CD4-positive, alpha-beta memory T cell (primary cell): Measurements from ENCODE around the gene NPTX1. TPM values are rescaled to one million over a fixed set of nuclear protein-coding genes. Genes with fewer than 3 reads are reported as not detected.

Experiments used
- CTCF ChIA-PET: fragments of 350-600 bp; sonication (Branson Sonifier 250); formaldehyde crosslinking; loops from one replicate; lab custom pipeline; 2021; ENCODE audit warnings: inconsistent platforms; ENCODE audit not compliant: partially characterized antibody; lab: Charles Lee
- POLR2A ChIA-PET: fragments of 350-600 bp; sonication (Branson Sonifier 250); formaldehyde crosslinking; loops from one replicate; lab custom pipeline; 2021; ENCODE audit not compliant: partially characterized antibody; lab: Charles Lee
- DNase-seq, 5 donors: peaks; one replicate each; pipeline versions ENCODE4 v3.0.0 to v3.0.0-alpha.2; 2020 to 2022; ENCODE audit warnings: mixed read lengths in 1 of 5
- H3K27ac ChIP-seq: one replicate; pipeline ENCODE4 v1.7.0; 2013; ENCODE audit warnings: low read depth, low read length
- H3K27me3 ChIP-seq: 2 replicates; pipeline ENCODE4 v1.7.0; 2013; ENCODE audit warnings: mild to moderate bottlenecking, low read length, moderate library complexity; ENCODE audit not compliant: insufficient read depth
- H3K36me3 ChIP-seq: 2 replicates; pipeline ENCODE4 v1.7.0; 2013; ENCODE audit warnings: mild to moderate bottlenecking, low read length, moderate library complexity; ENCODE audit not compliant: insufficient read depth
- H3K4me1 ChIP-seq: 2 replicates; pipeline ENCODE4 v1.7.0; 2013; ENCODE audit warnings: mild to moderate bottlenecking, low read length, moderate library complexity; ENCODE audit not compliant: insufficient read depth
- H3K4me3 ChIP-seq, 2 donors: one replicate each; pipeline ENCODE4 v1.7.0; 2013; ENCODE audit warnings: low read length in 2 of 2, mild to moderate bottlenecking in 1 of 2
- H3K9me3 ChIP-seq, 2 donors: one replicate each; pipeline ENCODE4 v1.7.0; 2013; ENCODE audit warnings: low read length in 2 of 2, control low read depth in 1 of 2; ENCODE audit not compliant: control insufficient read depth in 1 of 2
- H3K27ac Mint-ChIP-seq, 7 donors: one replicate each; pipeline ENCODE4 v1.8.0; 2020 to 2021; ENCODE audit warnings: mixed read lengths in 7 of 7, mild to moderate bottlenecking in 6 of 7, inconsistent platforms in 3 of 7, moderate library complexity in 3 of 7
- H3K27me3 Mint-ChIP-seq, 2 donors: one replicate each; pipeline ENCODE4 v1.8.0; 2020 to 2021; ENCODE audit warnings: mixed read lengths in 2 of 2
- H3K36me3 Mint-ChIP-seq, 2 donors: one replicate each; pipeline ENCODE4 v1.8.0; 2020 to 2021; ENCODE audit warnings: mixed read lengths in 2 of 2, inconsistent platforms in 1 of 2, mild to moderate bottlenecking in 1 of 2
- H3K4me1 Mint-ChIP-seq, 4 donors: one replicate each; pipeline ENCODE4 v1.8.0; 2020 to 2021; ENCODE audit warnings: mixed read lengths in 4 of 4, mild to moderate bottlenecking in 1 of 4
- H3K4me3 Mint-ChIP-seq, 8 donors: one replicate each; pipeline ENCODE4 v1.8.0; 2020 to 2021; ENCODE audit warnings: mixed read lengths in 8 of 8, mild to moderate bottlenecking in 7 of 8, moderate library complexity in 6 of 8, inconsistent platforms in 3 of 8
- H3K9me3 Mint-ChIP-seq, 8 donors: one replicate each; pipeline ENCODE4 v1.8.0; 2020 to 2021; ENCODE audit warnings: mixed read lengths in 8 of 8, mild to moderate bottlenecking in 5 of 8, inconsistent platforms in 3 of 8, moderate library complexity in 1 of 8
- intact Hi-C: fragments of 100-400 bp; cut with micrococcal nuclease; formaldehyde crosslinking; loops from one replicate; pipeline ENCODE4 v1.15.1; 2023
- polyA plus RNA-seq, 2 donors: library from polyadenylated mRNA; unstranded; fragments of 300-500 nt; fragmentation: Illumina TruSeq; gene quantifications; one replicate each; pipeline ENCODE4 v1.2.3, GENCODE V29; 2021
- total RNA-seq, 2 experiments: library from RNA; stranded (reverse); gene quantifications; one replicate each; pipeline ENCODE4 v1.2.3, GENCODE V29; 2021

NPTX1 gene
- total and polyA plus RNA-seq, 4 experiments from 2014 or later = 0.38 TPM; not detected in 3

GRCh38 chr17:80517641-80518040 lies 41.2 kb upstream of the NPTX1 start:
- H3K27ac Mint-ChIP-seq = no peak overlapping the region
- no peaks in the 10 kb centered on the region for H3K4me1 Mint-ChIP-seq
- Histone ChIP-seq H3K4me1 (no peaks in the 10 kb centered on the region), H3K4me3 (no peak overlapping the region), H3K27me3 (no peaks in the 10 kb centered on the region), H3K36me3 (no peaks in the 10 kb centered on the region), H3K27ac (no peak overlapping the region), H3K9me3 (no peaks in the 10 kb centered on the region)
- intact Hi-C loops = no loop called here
- H3K9me3 Mint-ChIP-seq = no peaks in the 10 kb centered on the region
- no peaks in the 10 kb centered on the region for H3K36me3 Mint-ChIP-seq
- H3K27me3 Mint-ChIP-seq = peaks cover 8 to 13% of the 10 kb centered on the region in 2 donors
- H3K4me3 Mint-ChIP-seq = no peak overlapping the region
- DNase-seq = no peak
- POLR2A ChIA-PET = no interaction called here
- CTCF ChIA-PET = no interaction called here

- H3K4me1 Mint-ChIP-seq = no peaks in the 10 kb centered on the region
- Histone ChIP-seq H3K27ac (no peak overlapping the region), H3K4me1 (no peaks in the 10 kb centered on the region), H3K27me3 (no peaks in the 10 kb centered on the region), H3K9me3 (no peaks in the 10 kb centered on the region), H3K36me3 (no peaks in the 10 kb centered on the region), H3K4me3 (no peak overlapping the region)
- no peak for DNase-seq
- intact Hi-C loops = no loop called here
- H3K9me3 Mint-ChIP-seq = no peaks in the 10 kb centered on the region
- peaks cover 8 to 13% of the 10 kb centered on the region in 2 donors for H3K27me3 Mint-ChIP-seq
- H3K27ac Mint-ChIP-seq = peak overlapping the region in 1 of 7 donors; percentile 11
- ChIA-PET CTCF (no interaction called here), POLR2A (no interaction called here)
- no peaks in the 10 kb centered on the region for H3K36me3 Mint-ChIP-seq
- H3K4me3 Mint-ChIP-seq = no peak overlapping the region
These were observed 39.9 kb upstream of the NPTX1 start for GRCh38 chr17:80516171-80516932.

- Mint-ChIP-seq H3K9me3 (no peaks in the 10 kb centered on the region), H3K27me3 (peaks cover 3 to 8% of the 10 kb centered on the region in 2 donors), H3K4me3 (no peak overlapping the region), H3K4me1 (no peaks in the 10 kb centered on the region), H3K27ac (no peak overlapping the region), H3K36me3 (no peaks in the 10 kb centered on the region)
- Histone ChIP-seq H3K9me3 (no peaks in the 10 kb centered on the region), H3K36me3 (no peaks in the 10 kb centered on the region), H3K4me1 (no peaks in the 10 kb centered on the region), H3K27me3 (no peaks in the 10 kb centered on the region), H3K27ac (no peak overlapping the region), H3K4me3 (no peak overlapping the region)
- ChIA-PET CTCF (no interaction called here), POLR2A (no interaction called here)
- no peak for DNase-seq
- intact Hi-C loops = no loop called here
These were observed 37.5 kb upstream of the NPTX1 start for GRCh38 chr17:80513892-80514291.

- ChIA-PET POLR2A (no interaction called here), CTCF (no interaction called here)
- no peaks in the 10 kb centered on the region for H3K4me1 ChIP-seq
- H3K27ac ChIP-seq = no peak overlapping the region
- H3K27me3 Mint-ChIP-seq = peaks cover 3 to 8% of the 10 kb centered on the region in 2 donors
- no peak overlapping the region for H3K27ac Mint-ChIP-seq
- H3K27me3 ChIP-seq = no peaks in the 10 kb centered on the region
- no peaks in the 10 kb centered on the region for H3K9me3 Mint-ChIP-seq
- no peaks in the 10 kb centered on the region for H3K36me3 Mint-ChIP-seq
- no peaks in the 10 kb centered on the region for H3K4me1 Mint-ChIP-seq
- H3K4me3 Mint-ChIP-seq = no peak overlapping the region
- no peaks in the 10 kb centered on the region for H3K9me3 ChIP-seq
- DNase-seq = no peak
- H3K4me3 ChIP-seq = no peak overlapping the region
- no peaks in the 10 kb centered on the region for H3K36me3 ChIP-seq
- intact Hi-C loops = no loop called here
These were observed 36.8 kb upstream of the NPTX1 start for GRCh38 chr17:80513201-80513600.

GRCh38 chr17:80512233-80512632 lies 35.8 kb upstream of the NPTX1 start:
- Histone ChIP-seq H3K9me3 (no peaks in the 10 kb centered on the region), H3K36me3 (no peaks in the 10 kb centered on the region), H3K27ac (no peak overlapping the region), H3K4me1 (no peaks in the 10 kb centered on the region), H3K4me3 (no peak overlapping the region), H3K27me3 (no peaks in the 10 kb centered on the region)
- H3K4me1 Mint-ChIP-seq = no peaks in the 10 kb centered on the region
- CTCF ChIA-PET = no interaction called here
- POLR2A ChIA-PET = no interaction called here
- H3K4me3 Mint-ChIP-seq = no peak overlapping the region
- H3K9me3 Mint-ChIP-seq = no peaks in the 10 kb centered on the region
- no peaks in the 10 kb centered on the region for H3K36me3 Mint-ChIP-seq
- intact Hi-C loops = no loop called here
- no peak overlapping the region for H3K27ac Mint-ChIP-seq
- peaks cover 6 to 8% of the 10 kb centered on the region in 2 donors for H3K27me3 Mint-ChIP-seq
- no peak for DNase-seq

GRCh38 chr17:80511222-80512180 lies 35.1 kb upstream of the NPTX1 start:
- no peak for DNase-seq
- Mint-ChIP-seq H3K27ac (no peak overlapping the region), H3K4me3 (no peak overlapping the region), H3K27me3 (peaks cover 8 to 9% of the 10 kb centered on the region in 2 donors), H3K36me3 (no peaks in the 10 kb centered on the region), H3K9me3 (no peaks in the 10 kb centered on the region), H3K4me1 (no peaks in the 10 kb centered on the region)
- no peak overlapping the region for H3K4me3 ChIP-seq
- H3K27me3 ChIP-seq = no peaks in the 10 kb centered on the region
- H3K4me1 ChIP-seq = no peaks in the 10 kb centered on the region
- no peak overlapping the region for H3K27ac ChIP-seq
- no peaks in the 10 kb centered on the region for H3K9me3 ChIP-seq
- CTCF ChIA-PET = no interaction called here
- no peaks in the 10 kb centered on the region for H3K36me3 ChIP-seq
- intact Hi-C loops = no loop called here
- POLR2A ChIA-PET = no interaction called here

GRCh38 chr17:80510772-80511171 lies 34.4 kb upstream of the NPTX1 start:
- Histone ChIP-seq H3K27me3 (no peaks in the 10 kb centered on the region), H3K4me1 (no peaks in the 10 kb centered on the region), H3K9me3 (no peaks in the 10 kb centered on the region), H3K27ac (no peak overlapping the region), H3K36me3 (no peaks in the 10 kb centered on the region), H3K4me3 (no peak overlapping the region)
- no peak overlapping the region for H3K27ac Mint-ChIP-seq
- H3K27me3 Mint-ChIP-seq = peaks cover 8 to 9% of the 10 kb centered on the region in 2 donors
- H3K36me3 Mint-ChIP-seq = no peaks in the 10 kb centered on the region
- no peaks in the 10 kb centered on the region for H3K9me3 Mint-ChIP-seq
- intact Hi-C loops = no loop called here
- H3K4me3 Mint-ChIP-seq = no peak overlapping the region
- POLR2A ChIA-PET = no interaction called here
- H3K4me1 Mint-ChIP-seq = no peaks in the 10 kb centered on the region
- CTCF ChIA-PET = interaction anchor here (0.7 kb wide), 1 partner anchor 807 kb away, joined by 3 read pairs; no protein-coding TSS in a partner anchor
- DNase-seq = no peak
